ENCODE data around the gene AGBL2. TPM values are rescaled to one million over a fixed set of nuclear protein-coding genes. Genes with fewer than 3 reads are reported as not detected.

Gene AGBL2
- total and polyA plus RNA-seq, 2 donors (not counting 3 experiments of a cell fraction or from before 2014, with no cell fraction given) = 0.08 to 0.86 TPM

DNA sequence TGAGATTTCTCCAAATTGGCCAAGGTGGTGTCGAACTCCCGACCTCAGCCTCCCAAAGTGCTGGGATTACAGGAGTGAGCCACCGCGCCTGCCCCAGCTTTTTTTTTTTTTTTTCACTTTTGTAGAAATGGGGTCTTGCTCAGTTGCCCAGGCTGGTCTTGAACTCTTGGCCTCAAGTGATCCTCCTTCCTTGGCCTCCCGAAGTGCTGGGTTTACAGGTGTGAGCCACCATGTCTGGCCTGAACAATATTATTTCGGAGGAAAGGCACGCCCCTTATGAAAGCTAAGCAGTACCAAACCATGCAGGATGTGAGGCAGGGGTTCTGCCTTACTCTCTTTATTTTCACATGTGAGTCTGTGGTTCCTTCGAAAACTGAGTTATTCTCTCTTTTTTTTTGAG is 88.9 kb downstream of the AGBL2 start:
- TF ChIP-seq POLR2AphosphoS5 (IDR thresholded peaks at IDR 0.05; ENCODE audit: insufficient read depth, low read depth, low read length) (no peak), GATA2 (IDR thresholded peaks at IDR 0.05; ENCODE audit: insufficient read depth, insufficient read length, low read depth, low read length) (no peak), POLR2A (IDR thresholded peaks at IDR 0.05; ENCODE audit: low read depth, low read length) (no peak), FOS (IDR thresholded peaks at IDR 0.05; ENCODE audit: borderline replicate concordance, insufficient read depth, low read length) (no peak), JUN (IDR thresholded peaks at IDR 0.05; ENCODE audit: borderline replicate concordance, insufficient read depth, insufficient read length, low read depth) (no peak), MYC (IDR thresholded peaks at IDR 0.05; ENCODE audit: low read depth, low read length) (no peak), EZH2 (IDR thresholded peaks at IDR 0.05; ENCODE audit: borderline replicate concordance, low read depth, low read length, severe bottlenecking) (no peak)
- TF ChIP-seq, protein P1, sequence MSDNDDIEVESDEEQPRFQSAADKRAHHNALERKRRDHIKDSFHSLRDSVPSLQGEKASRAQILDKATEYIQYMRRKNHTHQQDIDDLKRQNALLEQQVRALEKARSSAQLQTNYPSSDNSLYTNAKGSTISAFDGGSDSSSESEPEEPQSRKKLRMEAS (IDR thresholded peaks at IDR 0.05; ENCODE audit: insufficient read depth, insufficient read length) = no peak
- TF ChIP-seq, protein P2, sequence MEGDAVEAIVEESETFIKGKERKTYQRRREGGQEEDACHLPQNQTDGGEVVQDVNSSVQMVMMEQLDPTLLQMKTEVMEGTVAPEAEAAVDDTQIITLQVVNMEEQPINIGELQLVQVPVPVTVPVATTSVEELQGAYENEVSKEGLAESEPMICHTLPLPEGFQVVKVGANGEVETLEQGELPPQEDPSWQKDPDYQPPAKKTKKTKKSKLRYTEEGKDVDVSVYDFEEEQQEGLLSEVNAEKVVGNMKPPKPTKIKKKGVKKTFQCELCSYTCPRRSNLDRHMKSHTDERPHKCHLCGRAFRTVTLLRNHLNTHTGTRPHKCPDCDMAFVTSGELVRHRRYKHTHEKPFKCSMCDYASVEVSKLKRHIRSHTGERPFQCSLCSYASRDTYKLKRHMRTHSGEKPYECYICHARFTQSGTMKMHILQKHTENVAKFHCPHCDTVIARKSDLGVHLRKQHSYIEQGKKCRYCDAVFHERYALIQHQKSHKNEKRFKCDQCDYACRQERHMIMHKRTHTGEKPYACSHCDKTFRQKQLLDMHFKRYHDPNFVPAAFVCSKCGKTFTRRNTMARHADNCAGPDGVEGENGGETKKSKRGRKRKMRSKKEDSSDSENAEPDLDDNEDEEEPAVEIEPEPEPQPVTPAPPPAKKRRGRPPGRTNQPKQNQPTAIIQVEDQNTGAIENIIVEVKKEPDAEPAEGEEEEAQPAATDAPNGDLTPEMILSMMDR (IDR thresholded peaks at IDR 0.05; ENCODE audit: extremely low read depth in 1 of 2, insufficient read depth in 1 of 2, low read depth in 1 of 2, low read length in 2 of 2) = no peak
- DNase-seq (ENCODE audit: low read depth, low spot score) (no peak), FAIRE-seq (no peak)
- Histone ChIP-seq H3K27me3 (ENCODE audit: control insufficient read depth in 2 of 2, insufficient read depth in 2 of 2, low read length in 2 of 2) (no peaks in the 10 kb centered on the region), H4K20me1 (replicated peaks; ENCODE audit: control insufficient read depth, extremely low read depth, insufficient read depth, low read length) (no peaks in the 10 kb centered on the region), H3K4me3 (replicated peaks in 1 of 3; ENCODE audit: insufficient read depth in 1 of 3, low read depth in 1 of 3, low read length in 3 of 3) (no peak overlapping the region), H3K9me1 (replicated peaks; ENCODE audit: control insufficient read depth, extremely low read depth, insufficient read depth, low read length) (no peaks in the 10 kb centered on the region), H3K36me3 (ENCODE audit: control insufficient read depth in 2 of 2, extremely low read depth in 1 of 2, insufficient read depth in 2 of 2, low read length in 2 of 2) (peaks cover 12 to 27% of the 10 kb centered on the region in 2 experiments), H3K4me2 (ENCODE audit: insufficient read depth, low read length) (no peak overlapping the region), H3K27ac (ENCODE audit: insufficient read depth, low read depth, low read length) (no peak overlapping the region), H3K79me2 (ENCODE audit: control insufficient read depth, insufficient read depth, low read length) (no peaks in the 10 kb centered on the region), H3K4me1 (ENCODE audit: control insufficient read depth, extremely low read depth, insufficient read depth, low read length) (no peaks in the 10 kb centered on the region), H3K9ac (replicated peaks; ENCODE audit: extremely low read depth, insufficient read depth, low read length) (no peak overlapping the region), H2AFZ (ENCODE audit: low read depth, low read length) (no peak overlapping the region), H3K9me3 (replicated peaks; ENCODE audit: control insufficient read depth, insufficient read depth, low read length) (no peaks in the 10 kb centered on the region)
- dilution Hi-C loops (cut with MboI; ENCODE audit: extremely low pct_ligation_motif_present, low sequenced_read_pairs) (no loop called here), intact Hi-C loops (cut with micrococcal nuclease) (no loop called here)
- ChIA-PET CTCF (no interaction called here), POLR2A (no interaction called here)
- no TSS peak for BruUV-seq (replicated peaks)
